Umbilical cord (tissue), 2 donors: ENCODE data around the gene PPP4R4. TPM values are rescaled to one million over a fixed set of nuclear protein-coding genes. Genes with fewer than 3 reads are reported as not detected.
"Not testable (repeated sequence)": the region's sequence is repeated elsewhere in the genome, so short reads cannot be mapped to it uniquely, and the experiment has no call there.

ENCODE experiments used
- DNase-seq: peaks from one replicate; pipeline ENCODE4 v3.0.0-alpha.2; 2015; ENCODE audit warnings: low spot score
- total RNA-seq: library from RNA; depleted of rRNA; stranded (reverse); fragments of >200 nt; gene quantifications from one replicate; pipeline ENCODE4 v1.2.3, GENCODE V29; 2014; ENCODE audit warnings: low replicate concordance; ENCODE audit not compliant: insufficient read depth

PPP4R4 gene
- total RNA-seq, 1 donor from 2014 or later, result 0.72 TPM

GRCh38 chr14:94269156-94269555, 95.0 kb downstream of the PPP4R4 start:
- no peak for DNase-seq

GRCh38 chr14:94276898-94277561, 102.9 kb downstream of the PPP4R4 start:
- DNase-seq, result not testable (repeated sequence)

GRCh38 chr14:94278731-94279130, 104.6 kb downstream of the PPP4R4 start:
- DNase-seq, result no peak

- peak; percentile 1 for DNase-seq
Measured at GRCh38 chr14:94282991-94283723, 109.0 kb downstream of the PPP4R4 start.

GRCh38 chr14:94284221-94284620, 110.1 kb downstream of the PPP4R4 start:
- no peak for DNase-seq

GRCh38 chr14:94285158-94285557, 111.0 kb downstream of the PPP4R4 start:
- no peak for DNase-seq

- DNase-seq, result no peak
Measured at GRCh38 chr14:94288610-94289465, 114.7 kb downstream of the PPP4R4 start.

GRCh38 chr14:94290197-94290596, 116.1 kb downstream of the PPP4R4 start:
- DNase-seq, result no peak

- DNase-seq, result no peak
Measured at GRCh38 chr14:94291159-94291905, 117.2 kb downstream of the PPP4R4 start.

- DNase-seq, result no peak
Measured at GRCh38 chr14:94291906-94292525, 117.9 kb downstream of the PPP4R4 start.

- DNase-seq, result no peak
Measured at GRCh38 chr14:94292526-94292871, 118.4 kb downstream of the PPP4R4 start.

- no peak for DNase-seq
Measured at GRCh38 chr14:94292872-94293577, 118.9 kb downstream of the PPP4R4 start, which contains the start of gene SERPINA10. Gene SERPINA10, minus strand, starts transcription at chr14:94293268. Its CDS starts 2,675 bp downstream, at chr14:94290593.

GRCh38 chr14:94293578-94293924, 119.4 kb downstream of the PPP4R4 start:
- no peak for DNase-seq

GRCh38 chr14:94295360-94296180, 121.4 kb downstream of the PPP4R4 start:
- no peak for DNase-seq

- not testable (repeated sequence) for DNase-seq
Measured at GRCh38 chr14:94296181-94296545, 122.0 kb downstream of the PPP4R4 start.

- no peak for DNase-seq
Measured at GRCh38 chr14:94298130-94298529, 124.0 kb downstream of the PPP4R4 start.

GRCh38 chr14:94303111-94303510, 129.0 kb downstream of the PPP4R4 start:
- DNase-seq, result no peak

- DNase-seq, result no peak
Measured at GRCh38 chr14:94304243-94304642, 130.1 kb downstream of the PPP4R4 start.

GRCh38 chr14:94305620-94306019, 131.5 kb downstream of the PPP4R4 start:
- DNase-seq, result no peak
